Measurements from ENCODE around the gene GYPC.

- TF ChIP-seq CTCF (optimal IDR thresholded peaks at IDR 0.05 in 1 of 3, IDR thresholded peaks at IDR 0.05 in 1 of 3, conservative IDR thresholded peaks at IDR 0.05 in 1 of 3; ENCODE audit: extremely low read depth in 1 of 3, insufficient read depth in 2 of 3, low read length in 3 of 3) (no peak), EZH2 (IDR thresholded peaks at IDR 0.05; ENCODE audit: low read length) (no peak)
These were observed 59.8 kb downstream of the GYPC start for GRCh38 chr2:126715576-126716406.

Data from keratinocyte (primary cell).